Fibroblast of mammary gland (primary cell): ENCODE data around the gene ANKRD52.

Experiments
- DNase-seq: peaks from one replicate; pipeline ENCODE4 v3.0.0-alpha.2; 2010; ENCODE audit warnings: low read depth
- H3K4me3 ChIP-seq: 2 replicates; pipeline ENCODE4 v1.5.1; 2011; ENCODE audit warnings: low read depth, mild to moderate bottlenecking, low read length, moderate library complexity; ENCODE audit not compliant: control insufficient read depth
- TF ChIP-seq, protein P1 (sequence below): conservative IDR thresholded peaks from 2 replicates; pipeline ENCODE4 v1.5.1; 2011; ENCODE audit warnings: low read depth, low read length, inconsistent platforms; ENCODE audit not compliant: control insufficient read depth, insufficient read depth

The ANKRD52 gene

GRCh38 chr12:56213878-56214277 is 44.3 kb downstream of the ANKRD52 start:
- no peak overlapping the region for H3K4me3 ChIP-seq
- no peak for DNase-seq
- TF ChIP-seq, protein P1, sequence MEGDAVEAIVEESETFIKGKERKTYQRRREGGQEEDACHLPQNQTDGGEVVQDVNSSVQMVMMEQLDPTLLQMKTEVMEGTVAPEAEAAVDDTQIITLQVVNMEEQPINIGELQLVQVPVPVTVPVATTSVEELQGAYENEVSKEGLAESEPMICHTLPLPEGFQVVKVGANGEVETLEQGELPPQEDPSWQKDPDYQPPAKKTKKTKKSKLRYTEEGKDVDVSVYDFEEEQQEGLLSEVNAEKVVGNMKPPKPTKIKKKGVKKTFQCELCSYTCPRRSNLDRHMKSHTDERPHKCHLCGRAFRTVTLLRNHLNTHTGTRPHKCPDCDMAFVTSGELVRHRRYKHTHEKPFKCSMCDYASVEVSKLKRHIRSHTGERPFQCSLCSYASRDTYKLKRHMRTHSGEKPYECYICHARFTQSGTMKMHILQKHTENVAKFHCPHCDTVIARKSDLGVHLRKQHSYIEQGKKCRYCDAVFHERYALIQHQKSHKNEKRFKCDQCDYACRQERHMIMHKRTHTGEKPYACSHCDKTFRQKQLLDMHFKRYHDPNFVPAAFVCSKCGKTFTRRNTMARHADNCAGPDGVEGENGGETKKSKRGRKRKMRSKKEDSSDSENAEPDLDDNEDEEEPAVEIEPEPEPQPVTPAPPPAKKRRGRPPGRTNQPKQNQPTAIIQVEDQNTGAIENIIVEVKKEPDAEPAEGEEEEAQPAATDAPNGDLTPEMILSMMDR = no peak

GRCh38 chr12:56212361-56212760 is 45.8 kb downstream of the ANKRD52 start:
- no peak for DNase-seq
- TF ChIP-seq, protein P1 = no peak
- no peak overlapping the region for H3K4me3 ChIP-seq

DNA sequence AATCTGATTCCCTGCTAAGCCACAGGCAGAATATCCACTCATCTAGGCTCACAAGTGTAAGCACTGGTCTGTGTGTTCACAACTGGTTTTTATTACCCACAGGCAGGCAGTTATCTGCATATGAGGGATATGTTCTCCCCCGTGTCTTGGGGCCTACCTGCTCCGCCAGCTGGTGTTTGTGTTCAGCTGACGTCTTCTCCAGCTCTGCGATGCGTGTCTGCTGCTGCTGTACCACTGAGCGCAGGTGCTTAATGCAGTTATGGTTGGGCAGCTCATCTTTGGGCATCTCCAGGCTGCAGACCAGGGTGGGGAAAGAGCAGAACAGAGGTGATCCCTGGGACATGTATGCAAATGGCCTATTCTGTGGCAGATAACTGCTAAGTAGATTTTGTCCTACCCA is 50.2 kb downstream of the ANKRD52 start:
- no peak overlapping the region for H3K4me3 ChIP-seq
- no peak for DNase-seq
- TF ChIP-seq, protein P1 = no peak

GRCh38 chr12:56206452-56207166 is 51.6 kb downstream of the ANKRD52 start:
- TF ChIP-seq, protein P1 = peak; percentile 77
- peak; percentile 69 for DNase-seq
- H3K4me3 ChIP-seq = no peak overlapping the region

DNA sequence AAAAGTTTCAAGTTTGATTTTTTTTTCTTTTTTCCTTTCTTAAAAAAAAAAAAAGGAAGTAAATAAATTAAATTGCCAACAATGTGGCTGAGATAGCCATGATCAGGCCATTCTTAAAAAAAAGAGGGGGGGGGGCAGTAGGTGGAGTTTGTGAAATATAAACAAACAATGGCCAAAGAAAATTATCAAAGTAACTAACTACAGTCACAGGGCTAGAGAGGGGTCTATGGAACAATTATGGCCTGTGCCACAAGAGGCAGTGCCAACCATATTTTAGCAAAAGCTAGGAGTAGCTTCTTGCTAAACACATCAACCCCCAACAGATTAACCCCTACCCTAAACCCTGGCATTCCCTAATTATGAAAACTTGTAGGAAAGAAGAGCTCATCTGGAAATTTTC is 52.7 kb downstream of the ANKRD52 start:
- H3K4me3 ChIP-seq = no peak overlapping the region

GRCh38 chr12:56204275-56204674 is 53.9 kb downstream of the ANKRD52 start:
- no peak for DNase-seq
- TF ChIP-seq, protein P1 = no peak
- no peak overlapping the region for H3K4me3 ChIP-seq

More for the DNA sequence above, 52.7 kb downstream of the ANKRD52 start:
- DNase-seq = no peak
- TF ChIP-seq, protein P1 = no peak

- TF ChIP-seq, protein P1 = no peak
- DNase-seq = no peak
- H3K4me3 ChIP-seq = no peak overlapping the region
Observed at GRCh38 chr12:56202838-56203237, 55.3 kb downstream of the ANKRD52 start.
